HCT116 (cell line): Measurements from ENCODE around the gene SNX25. TPM values are rescaled to one million over a fixed set of nuclear protein-coding genes. Genes with fewer than 3 reads are reported as not detected.

Experiments used
- ATAC-seq: fragments of 200-7000 bp; cut with Tn5 transposase; 2 replicates; pipeline ENCODE4 v1.9.1; 2020; ENCODE audit warnings: mild to moderate bottlenecking, moderate library complexity
- BruUV-seq: library from RNA; stranded (reverse); fragments of 400-500 nt; replicated peaks from 2 replicates; lab custom pipeline; 2021; lab: Mats Ljungman, UMichigan
- CTCF ChIA-PET: fragments of 300-600 bp; sonication (Branson Sonifier 250); formaldehyde crosslinking; loops from one replicate; lab custom pipeline; 2021; ENCODE audit warnings: antibody characterized with exemption; lab: Charles Lee
- POLR2A ChIA-PET: fragments of 300-600, 350-600 bp; sonication (Branson Sonifier 250); formaldehyde crosslinking; loops from one replicate; lab custom pipeline; 2021; ENCODE audit warnings: antibody characterized with exemption; lab: Charles Lee
- RAD21 ChIA-PET, 2 experiments: fragments of 300-600 bp; sonication (Branson Sonifier 250); formaldehyde crosslinking; loops; one replicate each; lab custom pipeline; 2023; ENCODE audit warnings: low total read pairs in 2 of 2; ENCODE audit not compliant: uncharacterized antibody in 2 of 2, unreplicated experiment in 2 of 2, low non-redundant PET in 1 of 2; lab: Charles Lee
- DNase-seq: peaks from one replicate; pipeline ENCODE4 v3.0.0-alpha.2; 2010; ENCODE audit warnings: low read depth, low spot score
- H2AFZ ChIP-seq: fragments of 200-600 bp; shearing (Covaris generic), sonication (generic); 2 replicates; pipeline ENCODE4 v1.6.1; 2017; ENCODE audit warnings: low read depth, mixed run types, mixed read lengths, antibody characterized with exemption, low read length; ENCODE audit not compliant: poor library complexity, severe bottlenecking
- H3K27ac ChIP-seq: 2 replicates; pipeline ENCODE4 v1.5.1; 2012; ENCODE audit warnings: low read depth, low read length
- H3K27me3 ChIP-seq: fragments of 200-600 bp; sonication (generic); 2 replicates; pipeline ENCODE4 v1.6.1; 2016; ENCODE audit warnings: mixed run types, low read length, mixed read lengths; ENCODE audit not compliant: insufficient read depth
- H3K36me3 ChIP-seq, 2 experiments: fragments of 200-500 bp in 1 of 2; fragments of 200-600 bp in 1 of 2; sonication (Bioruptor generic) in 1 of 2; sonication (generic) in 1 of 2; 2 replicates each; pipeline versions ENCODE4 v1.5.1 to v1.6.1; 2014 to 2016; ENCODE audit warnings: low read length in 2 of 2, inconsistent platforms in 1 of 2, mixed read lengths in 1 of 2, mixed run types in 1 of 2; ENCODE audit not compliant: insufficient read depth in 2 of 2, control insufficient read depth in 1 of 2
- H3K4me1 ChIP-seq, 2 experiments: fragments of 200-600 bp in 1 of 2; sonication (generic) in 1 of 2; 2 replicates each; pipeline versions ENCODE4 v1.5.1 to v1.6.1; 2012 to 2017; ENCODE audit warnings: low read length in 2 of 2, inconsistent platforms in 1 of 2, mild to moderate bottlenecking in 1 of 2, mixed read lengths in 1 of 2, mixed run types in 1 of 2, moderate library complexity in 1 of 2; ENCODE audit not compliant: insufficient read depth in 2 of 2, control insufficient read depth in 1 of 2
- H3K4me2 ChIP-seq: fragments of 200-600 bp; sonication (generic); 2 replicates; pipeline ENCODE4 v1.6.1; 2017; ENCODE audit warnings: mixed run types, low read length, mixed read lengths
- H3K4me3 ChIP-seq, 2 experiments: fragments of 200-600 bp in 1 of 2; sonication (generic) in 1 of 2; replicated peaks in 1 of 2; 2 replicates each; pipeline ENCODE4 v1.5.1; 2011 to 2016; ENCODE audit warnings: low read length in 2 of 2, control low read depth in 1 of 2, low read depth in 1 of 2, mild to moderate bottlenecking in 1 of 2, mixed read lengths in 1 of 2, mixed run types in 1 of 2
- H3K79me2 ChIP-seq: fragments of 200-600 bp; sonication (generic); 2 replicates; pipeline ENCODE4 v1.6.1; 2017; ENCODE audit warnings: mild to moderate bottlenecking, mixed run types, low read length, moderate library complexity, mixed read lengths; ENCODE audit not compliant: insufficient read depth
- H3K9ac ChIP-seq: fragments of 200-600 bp; sonication (generic); 2 replicates; pipeline ENCODE4 v1.6.1; 2016; ENCODE audit warnings: low read length, mixed read lengths
- H3K9me2 ChIP-seq: fragments of 200-600 bp; sonication (generic), shearing (Covaris generic); 2 replicates; pipeline ENCODE4 v1.6.1; 2017; ENCODE audit warnings: mixed run types, mild to moderate bottlenecking, moderate library complexity; ENCODE audit not compliant: insufficient read depth
- H3K9me3 ChIP-seq, 2 experiments: fragments of 200-500 bp in 1 of 2; fragments of 200-600 bp in 1 of 2; sonication (Bioruptor generic) in 1 of 2; sonication (generic) in 1 of 2; 2 replicates each; pipeline ENCODE4 v1.6.1; 2014 to 2017; ENCODE audit warnings: low read length in 2 of 2, mixed read lengths in 2 of 2, inconsistent platforms in 1 of 2, low read depth in 1 of 2, mild to moderate bottlenecking in 1 of 2, mixed run types in 1 of 2, moderate library complexity in 1 of 2; ENCODE audit not compliant: control insufficient read depth in 1 of 2, insufficient read depth in 1 of 2
- H4K20me1 ChIP-seq: fragments of 200-600 bp; sonication (generic), shearing (Covaris generic); 2 replicates; pipeline ENCODE4 v1.6.1; 2017; ENCODE audit warnings: mixed run types, mild to moderate bottlenecking, moderate library complexity; ENCODE audit not compliant: insufficient read depth
- CBX3 ChIP-seq: IDR thresholded peaks from 2 replicates; pipeline ENCODE4 v1.6.1; 2012; ENCODE audit warnings: low read depth
- EGR1 ChIP-seq: IDR thresholded peaks from 2 replicates; pipeline ENCODE4 v1.6.1; 2012; ENCODE audit warnings: low read depth
- JUND ChIP-seq: IDR thresholded peaks from 2 replicates; pipeline ENCODE4 v1.6.1; 2012
- MAX ChIP-seq: IDR thresholded peaks from 2 replicates; pipeline ENCODE4 v1.6.1; 2012
- RAD21 ChIP-seq: IDR thresholded peaks from 2 replicates; pipeline ENCODE4 v1.6.1; 2012; ENCODE audit warnings: low read depth, mild to moderate bottlenecking
- REST ChIP-seq: IDR thresholded peaks from 2 replicates; pipeline ENCODE4 v1.6.1; 2012; ENCODE audit warnings: low read depth
- SIN3A ChIP-seq: IDR thresholded peaks from 2 replicates; pipeline ENCODE4 v1.6.1; 2012; ENCODE audit warnings: low read depth
- SP1 ChIP-seq: IDR thresholded peaks from 2 replicates; pipeline ENCODE4 v1.6.1; 2012; ENCODE audit warnings: low read depth
- ZFX ChIP-seq: fragments of 450-650 bp; IDR thresholded peaks from 2 replicates; pipeline ENCODE4 v1.6.1; 2017
- ZNF274 ChIP-seq: fragments of 200-500 bp; sonication (Bioruptor generic); IDR thresholded peaks from 2 replicates; pipeline ENCODE4 v1.6.1; 2014; ENCODE audit warnings: mild to moderate bottlenecking, low read depth, low read length, inconsistent platforms
- intact Hi-C: fragments of 100-400 bp; cut with micrococcal nuclease; formaldehyde crosslinking; loops from 2 replicates; pipeline ENCODE4 v1.10.0; 2022
- total RNA-seq: library from RNA; stranded (reverse); gene quantifications from one replicate; pipeline ENCODE4 v1.2.1, GENCODE V29; 2021; ENCODE audit not compliant: unreplicated experiment
- TF ChIP-seq, protein P1 (sequence below): IDR thresholded peaks from 2 replicates; pipeline ENCODE4 v1.6.1; 2012
- TF ChIP-seq, protein P2 (sequence below): IDR thresholded peaks from 2 replicates; pipeline ENCODE4 v1.6.1; 2011; ENCODE audit warnings: mild to moderate bottlenecking, low read length, moderate library complexity; ENCODE audit not compliant: insufficient replicate concordance; ENCODE audit errors: extremely low read depth

SNX25 gene
- total RNA-seq, 1 experiment from 2014 or later = 20.9 TPM

- Histone ChIP-seq H3K9me2 (no peaks in the 10 kb centered on the region), H3K79me2 (no peaks in the 10 kb centered on the region), H3K9me3 (no peaks in the 10 kb centered on the region), H4K20me1 (no peaks in the 10 kb centered on the region), H3K27ac (no peak overlapping the region), H3K36me3 (peaks cover 6 to 14% of the 10 kb centered on the region in 2 experiments; a peak in 3 of 4 replicates), H3K4me2 (no peak overlapping the region), H3K4me1 (no peaks in the 10 kb centered on the region), H3K4me3 (no peak overlapping the region), H2AFZ (no peak overlapping the region), H3K9ac (no peak overlapping the region), H3K27me3 (no peaks in the 10 kb centered on the region)
- ATAC-seq (peak; percentile 55), DNase-seq (no peak)
- CTCF ChIA-PET = no interaction called here
- intact Hi-C loops = no loop called here
- RAD21 ChIA-PET = no interaction called here
- TF ChIP-seq MAX = no peak
- TF ChIP-seq ZFX = no peak
- TF ChIP-seq, protein P1, sequence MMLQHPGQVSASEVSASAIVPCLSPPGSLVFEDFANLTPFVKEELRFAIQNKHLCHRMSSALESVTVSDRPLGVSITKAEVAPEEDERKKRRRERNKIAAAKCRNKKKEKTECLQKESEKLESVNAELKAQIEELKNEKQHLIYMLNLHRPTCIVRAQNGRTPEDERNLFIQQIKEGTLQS = no peak
- no peak for TF ChIP-seq JUND
- TF ChIP-seq EGR1 = no peak
- no peak for TF ChIP-seq REST
- TF ChIP-seq CBX3 = no peak
- TF ChIP-seq, protein P2, sequence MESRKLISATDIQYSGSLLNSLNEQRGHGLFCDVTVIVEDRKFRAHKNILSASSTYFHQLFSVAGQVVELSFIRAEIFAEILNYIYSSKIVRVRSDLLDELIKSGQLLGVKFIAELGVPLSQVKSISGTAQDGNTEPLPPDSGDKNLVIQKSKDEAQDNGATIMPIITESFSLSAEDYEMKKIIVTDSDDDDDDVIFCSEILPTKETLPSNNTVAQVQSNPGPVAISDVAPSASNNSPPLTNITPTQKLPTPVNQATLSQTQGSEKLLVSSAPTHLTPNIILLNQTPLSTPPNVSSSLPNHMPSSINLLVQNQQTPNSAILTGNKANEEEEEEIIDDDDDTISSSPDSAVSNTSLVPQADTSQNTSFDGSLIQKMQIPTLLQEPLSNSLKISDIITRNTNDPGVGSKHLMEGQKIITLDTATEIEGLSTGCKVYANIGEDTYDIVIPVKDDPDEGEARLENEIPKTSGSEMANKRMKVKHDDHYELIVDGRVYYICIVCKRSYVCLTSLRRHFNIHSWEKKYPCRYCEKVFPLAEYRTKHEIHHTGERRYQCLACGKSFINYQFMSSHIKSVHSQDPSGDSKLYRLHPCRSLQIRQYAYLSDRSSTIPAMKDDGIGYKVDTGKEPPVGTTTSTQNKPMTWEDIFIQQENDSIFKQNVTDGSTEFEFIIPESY = no peak
- TF ChIP-seq RAD21 = no peak
- TF ChIP-seq SP1 = no peak
- no peak for TF ChIP-seq ZNF274
- no peak for TF ChIP-seq SIN3A
- POLR2A ChIA-PET = no interaction called here
- no TSS peak for BruUV-seq
Measured at GRCh38 chr4:185344743-185345538, 135.5 kb downstream of the SNX25 start.
